UCSD-AML1 (cell line): ENCODE measurements around the gene RNF111.
"Not testable (repeated sequence)": the region's sequence is repeated elsewhere in the genome, so short reads cannot be mapped to it uniquely, and the experiment has no call there.

Experiments
- DNase-seq: peaks from one replicate; lab custom pipeline; 2025; ENCODE audit not compliant: unreplicated experiment; lab: John Stamatoyannopoulos, UW

RNF111 gene

DNA sequence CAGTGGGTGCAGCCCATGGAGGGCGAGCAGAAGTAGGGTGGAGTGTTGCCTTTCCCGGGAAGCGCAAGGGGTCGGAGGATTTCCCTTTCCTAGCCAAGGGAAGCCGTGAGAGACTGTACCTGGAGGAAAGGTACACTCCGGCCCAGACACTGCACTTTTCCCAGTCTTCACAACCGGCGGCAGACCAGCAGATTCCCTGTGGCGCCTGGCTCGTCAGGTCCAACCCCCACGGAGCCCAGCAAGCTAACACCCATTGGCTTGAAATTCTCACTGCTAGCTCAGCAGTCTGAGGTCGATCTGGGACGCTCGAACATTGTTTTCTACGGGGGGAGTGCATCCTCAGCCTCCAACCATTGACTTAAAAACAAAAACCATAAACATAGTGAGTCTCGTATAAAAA is 144.0 kb downstream of the RNF111 start:
- DNase-seq, result no peak

DNA sequence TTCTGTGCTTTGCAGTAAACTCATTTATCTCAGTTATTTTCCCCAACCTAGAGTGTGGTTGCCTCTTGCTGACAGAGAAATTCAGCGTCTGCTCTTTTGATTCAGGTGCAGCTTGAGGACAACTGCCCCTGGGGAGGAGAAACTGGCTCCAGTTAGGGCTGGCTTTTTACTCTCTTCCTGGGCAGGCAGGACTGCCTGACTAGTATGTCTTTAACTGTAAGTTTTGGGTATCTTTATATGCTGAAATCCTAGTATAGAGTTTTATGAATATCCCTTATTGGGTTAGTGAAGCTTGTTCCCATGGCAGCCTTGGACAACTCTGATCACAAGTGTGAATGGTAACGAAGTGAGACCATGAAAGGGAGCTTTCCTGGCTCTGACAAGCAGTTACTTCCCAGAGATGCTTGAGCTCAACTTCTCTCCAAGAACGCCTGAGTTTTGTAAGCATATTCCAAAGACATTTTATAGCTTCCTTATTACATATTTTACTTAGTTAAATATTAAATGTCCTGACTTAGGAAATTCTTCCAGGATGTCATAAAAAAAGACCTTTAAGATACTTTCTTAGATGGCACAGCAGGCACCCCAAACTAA is 144.6 kb downstream of the RNF111 start:
- DNase-seq, result no peak

DNA sequence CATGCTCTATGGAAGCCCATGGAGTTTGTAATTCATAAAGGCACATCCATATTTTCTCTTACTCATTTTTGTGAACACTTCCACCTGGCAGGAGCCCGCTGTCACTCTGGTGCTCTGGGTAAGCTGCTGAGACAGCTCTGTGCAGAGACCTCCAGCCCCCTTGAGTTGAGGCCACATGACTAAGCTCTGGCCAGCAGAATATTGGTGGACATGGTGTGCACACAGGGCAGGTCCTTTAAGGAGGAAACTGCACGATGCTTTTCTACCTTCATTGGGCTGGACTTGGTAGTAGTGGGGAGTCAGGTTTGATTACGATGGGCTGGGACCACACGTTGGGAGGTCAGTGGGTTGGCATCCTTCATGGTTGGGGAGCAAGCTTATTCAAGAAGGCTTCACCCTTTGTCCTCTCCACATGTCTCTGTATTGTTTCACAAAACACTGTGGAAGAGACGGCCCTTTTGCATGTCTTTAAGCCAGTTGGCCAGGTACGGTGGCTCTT is 146.5 kb downstream of the RNF111 start:
- DNase-seq, result no peak

DNA sequence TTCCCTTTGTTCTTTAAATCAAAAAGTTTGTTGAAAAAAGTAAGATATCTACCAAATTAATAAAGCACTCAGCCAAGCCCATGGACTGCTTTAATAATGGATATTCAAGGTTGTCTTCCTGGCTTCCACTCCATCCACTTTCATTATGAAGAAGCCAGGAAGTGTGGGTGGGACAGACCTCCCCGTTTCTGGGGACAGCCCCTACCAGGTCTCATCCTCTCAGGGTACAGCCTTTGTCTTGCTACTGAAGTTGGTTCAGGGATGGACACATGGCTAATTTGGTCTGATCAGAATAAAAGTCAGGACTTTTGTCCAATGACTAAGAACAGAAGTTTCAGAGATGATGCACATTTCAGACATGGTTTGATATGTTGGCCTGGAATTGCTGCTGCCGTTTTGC is 150.1 kb downstream of the RNF111 start:
- no peak for DNase-seq

DNA sequence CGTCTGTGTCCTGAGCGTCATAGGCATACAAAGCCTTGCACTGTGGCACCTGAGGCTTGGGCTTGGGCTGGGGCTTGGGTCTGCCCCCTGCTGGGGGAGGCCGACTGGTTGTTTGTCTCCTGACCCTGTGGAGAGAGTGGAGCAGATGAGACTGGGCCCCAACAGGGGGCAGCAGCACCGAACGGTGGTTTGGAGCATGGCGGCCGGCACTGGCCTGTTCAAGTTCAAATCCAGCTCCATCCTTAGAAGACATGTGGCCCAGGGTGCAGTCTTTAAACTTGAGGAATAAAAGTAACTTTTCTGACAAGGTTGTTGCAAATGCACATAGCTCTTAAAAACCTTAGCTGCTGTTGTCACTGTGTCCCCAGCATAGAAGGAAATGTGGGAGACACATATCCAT is 150.8 kb downstream of the RNF111 start:
- DNase-seq, result peak; percentile 75

DNA sequence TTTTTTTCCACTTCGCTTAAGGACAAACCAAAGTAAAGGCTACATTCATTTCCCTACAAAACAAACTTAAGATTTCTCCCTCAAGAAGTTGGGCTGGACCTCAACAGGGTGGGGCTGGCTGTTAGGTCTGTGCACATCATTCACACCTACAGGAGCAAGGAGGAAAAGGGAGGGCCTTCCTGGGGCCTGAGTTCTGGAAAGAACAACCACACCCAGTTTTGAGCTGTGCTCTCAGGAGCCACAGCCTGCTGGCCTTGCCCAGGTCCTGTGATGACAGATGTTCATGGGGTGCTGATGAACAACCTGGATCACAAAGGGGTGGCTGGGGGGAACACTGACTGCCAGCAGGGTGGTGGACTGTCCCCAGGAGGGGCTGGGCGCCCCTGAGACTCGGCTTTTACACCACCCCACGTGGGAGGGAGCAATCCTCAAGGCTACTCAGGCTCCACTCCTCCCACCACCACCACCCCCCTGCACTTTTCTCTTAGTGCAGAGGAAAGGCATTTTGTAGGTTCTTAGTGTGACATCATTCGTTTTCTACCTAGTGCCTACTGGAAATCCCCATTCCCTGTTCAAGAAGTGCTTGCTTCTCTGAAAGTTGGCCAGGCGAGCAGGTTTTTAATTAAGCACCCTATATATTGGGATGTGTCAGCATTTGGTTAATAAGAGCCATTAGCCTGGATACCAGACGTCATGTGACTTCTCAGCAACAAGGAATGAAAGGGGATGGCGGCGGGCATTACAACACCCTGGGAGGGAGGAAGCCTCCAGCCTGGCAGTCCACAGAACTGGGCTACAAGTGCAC is 153.2 kb downstream of the RNF111 start:
- no peak for DNase-seq

DNA sequence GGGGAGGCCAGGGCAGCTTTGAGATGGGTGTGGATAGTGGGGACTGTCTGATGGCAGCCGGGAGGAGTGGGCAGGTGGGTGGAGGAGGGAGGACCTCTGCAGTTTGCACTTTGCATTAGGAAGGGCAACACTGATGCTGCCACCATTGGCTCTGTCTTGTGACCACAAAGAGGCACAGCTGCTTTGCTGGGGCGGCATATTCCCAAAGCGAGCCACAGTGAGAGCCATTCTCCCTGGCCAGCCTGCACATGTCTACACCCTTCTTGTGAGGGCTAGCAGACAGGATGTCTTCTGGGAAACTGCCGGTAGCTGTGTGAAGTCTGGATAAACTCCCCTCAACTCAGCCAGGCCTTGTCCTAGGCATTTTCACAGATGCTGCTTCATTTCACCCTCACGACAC is 155.8 kb downstream of the RNF111 start:
- DNase-seq, result no peak

DNA sequence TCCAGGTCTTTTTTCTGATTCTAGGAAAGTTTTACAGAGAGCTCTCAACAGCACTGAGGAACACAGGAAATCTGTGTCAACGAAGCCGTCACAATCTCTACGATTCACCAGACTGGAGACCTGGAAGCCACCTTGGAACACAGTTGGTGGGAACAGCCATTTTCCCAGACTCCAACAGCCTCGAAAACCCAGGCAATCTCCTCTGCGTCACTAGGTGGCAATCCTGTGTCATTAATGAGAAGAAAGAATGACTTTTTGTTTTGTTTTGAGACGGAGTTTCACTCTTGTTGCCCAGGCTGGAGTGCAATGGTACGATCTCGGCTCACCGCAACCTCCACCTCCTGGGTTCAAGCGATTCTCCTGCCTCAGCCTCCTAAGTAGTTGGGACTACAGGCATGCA is 157.1 kb downstream of the RNF111 start:
- DNase-seq, result not testable (repeated sequence)
